GM12891 (cell line): ENCODE data around the gene TSPAN15.

Source experiments
- POLR2A ChIP-seq: IDR thresholded peaks from 2 replicates; pipeline ENCODE4 v1.6.1; 2011; ENCODE audit warnings: low read depth, low read length, control low read depth
- POLR2AphosphoS5 ChIP-seq: IDR thresholded peaks from 2 replicates; pipeline ENCODE4 v1.6.1; 2011; ENCODE audit warnings: low read depth, low read length, control low read depth
- TAF1 ChIP-seq: IDR thresholded peaks from 2 replicates; pipeline ENCODE4 v1.6.1; 2011; ENCODE audit warnings: low read depth, low read length, control low read depth

DNA sequence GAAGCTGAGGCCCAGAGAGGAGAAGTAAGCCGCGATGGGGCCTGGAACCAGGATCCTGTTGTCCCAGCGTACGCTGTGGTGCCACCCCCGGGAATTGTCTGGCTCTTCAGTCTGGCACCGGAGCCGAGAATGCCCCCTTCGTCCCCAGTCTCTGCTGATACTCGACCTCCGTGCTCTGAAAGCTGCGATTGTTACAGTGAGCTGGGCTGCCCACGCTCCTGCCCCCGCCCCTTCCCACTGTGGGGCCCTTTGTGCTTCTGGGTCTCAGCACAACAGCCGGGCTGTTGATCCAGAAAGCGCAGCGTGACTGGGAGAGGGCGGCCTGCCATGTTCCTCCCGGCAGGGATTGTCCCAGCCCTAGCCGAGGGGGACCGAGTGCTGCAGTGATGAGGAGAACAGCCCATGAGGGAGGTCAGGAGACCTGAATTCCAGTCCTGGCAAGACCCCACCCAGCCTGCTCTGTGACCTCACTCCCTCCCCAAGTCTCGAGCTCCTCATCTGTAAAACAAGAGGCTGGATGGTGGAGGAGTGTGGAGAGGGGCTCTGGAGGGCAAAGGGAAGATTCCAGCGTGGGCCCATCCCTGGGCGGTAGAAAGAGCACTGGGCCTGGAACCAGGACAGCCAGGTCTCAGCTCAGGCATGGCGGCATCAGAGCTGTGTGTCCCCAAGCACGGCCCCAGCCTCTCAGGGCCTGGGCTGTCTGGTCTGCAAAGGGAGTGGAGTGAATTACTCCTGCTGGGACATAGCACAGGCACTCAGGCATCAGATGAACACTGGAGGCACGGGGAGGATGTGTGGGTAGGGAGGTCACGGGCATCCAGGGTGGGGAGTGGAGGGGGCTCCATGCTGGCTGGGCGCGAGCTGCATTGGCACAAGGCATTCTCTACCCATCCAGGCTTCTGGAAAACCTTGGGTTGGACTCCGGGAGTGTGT, 43.6 kb downstream of the TSPAN15 start:
- TF ChIP-seq POLR2AphosphoS5 (no peak), POLR2A (no peak), TAF1 (no peak)
